NCI-H226 (cell line): Measurements from ENCODE around the gene NFATC1.

Experiments
- DNase-seq: peaks from one replicate; pipeline ENCODE4 v3.0.0-alpha.2; 2015

The NFATC1 gene

GRCh38 chr18:79511671-79512301 is 116.1 kb downstream of the NFATC1 start:
- no peak for DNase-seq

DNA sequence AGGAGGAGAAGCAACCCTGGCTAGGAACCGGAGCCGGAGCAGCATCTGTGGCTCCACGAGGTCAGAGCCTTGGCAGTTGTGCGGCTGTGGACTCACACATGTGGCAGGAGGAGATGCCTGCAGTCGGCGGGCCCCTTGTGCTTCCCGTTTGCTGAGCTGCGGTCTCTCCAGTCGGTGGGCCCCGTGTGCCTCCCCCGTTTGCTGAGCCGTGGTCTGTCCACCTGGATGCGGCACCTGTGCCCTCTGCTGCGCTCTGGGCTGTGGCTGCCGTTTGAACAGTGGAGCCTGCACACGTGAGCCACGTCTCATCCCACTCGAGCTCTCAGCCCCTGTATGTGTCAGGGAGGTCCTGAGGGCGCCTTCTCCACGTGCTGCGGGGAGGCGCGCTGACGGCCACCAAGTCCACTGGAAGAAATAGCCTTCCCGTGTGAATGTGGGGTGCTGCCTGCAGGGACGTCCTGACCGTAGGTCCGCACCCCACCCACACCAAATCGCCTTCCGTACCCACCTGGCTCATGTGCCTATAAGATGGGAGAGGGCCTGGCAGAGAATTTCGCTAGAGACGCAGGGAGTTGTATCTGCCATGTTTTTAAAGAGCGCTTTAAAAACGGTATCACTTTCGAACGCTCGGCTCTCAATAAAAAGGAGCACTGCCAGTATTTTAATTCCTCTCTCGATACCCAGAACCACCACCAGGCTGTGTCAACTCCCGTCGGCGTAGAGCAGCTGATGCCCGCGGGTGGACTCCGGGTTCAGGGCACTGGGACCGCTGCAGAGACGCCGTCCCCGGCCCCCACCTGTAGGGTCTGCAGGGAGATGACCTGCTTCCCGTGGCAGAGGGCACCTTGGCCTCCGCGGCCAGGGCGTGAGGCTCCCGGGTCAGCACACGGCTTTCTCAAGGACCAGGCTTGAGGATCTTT is 117.0 kb downstream of the NFATC1 start:
- no peak for DNase-seq

DNA sequence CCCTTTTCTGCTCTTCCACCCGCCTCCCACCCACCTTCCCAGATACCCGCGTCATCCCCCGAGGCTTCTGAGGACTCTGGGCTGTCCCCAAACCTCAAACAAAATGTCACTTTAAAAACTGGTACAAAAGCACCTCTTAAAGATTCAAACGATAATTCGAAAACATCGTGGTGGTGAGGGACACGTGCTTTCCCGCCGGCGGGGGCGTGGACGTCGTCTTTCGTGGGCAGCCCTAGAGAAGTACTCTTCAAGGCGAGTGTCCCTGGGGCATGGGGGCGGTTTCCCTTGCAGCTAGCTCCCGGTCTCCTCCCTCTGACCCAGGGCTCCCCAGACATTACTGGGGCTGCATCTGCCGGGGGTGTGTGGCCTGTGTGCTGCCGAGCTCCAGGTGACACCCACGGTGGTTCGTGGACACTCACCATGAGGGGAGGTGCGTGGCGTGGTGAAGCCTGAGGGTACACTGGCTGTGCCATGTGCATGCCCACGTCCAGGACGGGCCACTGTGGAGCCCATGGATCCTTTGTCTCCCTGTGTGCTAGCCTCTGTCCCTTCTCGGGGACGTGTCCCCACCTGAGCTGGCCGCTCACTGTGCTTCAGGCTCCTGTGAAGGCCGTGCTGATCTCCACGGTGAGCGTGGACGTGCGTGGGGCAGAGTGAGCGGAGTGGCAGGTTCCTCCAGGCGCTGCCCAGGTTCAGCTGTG is 117.8 kb downstream of the NFATC1 start:
- no peak for DNase-seq

GRCh38 chr18:79515331-79515730 is 119.6 kb downstream of the NFATC1 start:
- DNase-seq = no peak

GRCh38 chr18:79515944-79516351 is 120.2 kb downstream of the NFATC1 start:
- no peak for DNase-seq

DNA sequence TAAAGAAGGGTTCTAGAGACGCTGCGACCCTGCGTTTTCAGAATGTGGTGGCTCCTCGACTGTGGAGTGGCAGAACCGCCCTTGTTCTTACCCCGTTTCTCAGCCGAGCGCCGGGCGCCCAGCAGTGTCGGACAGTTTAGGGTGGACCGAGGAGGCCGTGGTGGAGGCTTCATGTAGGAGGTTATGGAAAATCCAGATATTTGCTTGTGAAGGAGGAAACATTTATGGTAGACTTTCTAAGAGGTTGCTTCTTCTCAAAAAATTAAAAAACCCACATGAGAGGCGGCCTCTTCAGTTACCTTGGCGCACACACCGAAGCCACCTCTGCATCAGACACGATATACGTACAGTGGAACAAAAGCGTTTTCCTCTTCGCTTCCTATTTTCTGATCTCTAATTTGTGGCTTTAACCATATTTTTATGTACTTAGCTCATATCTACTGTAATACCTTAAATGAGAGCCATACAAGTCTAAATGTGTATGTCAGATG is 120.8 kb downstream of the NFATC1 start:
- no peak for DNase-seq

DNA sequence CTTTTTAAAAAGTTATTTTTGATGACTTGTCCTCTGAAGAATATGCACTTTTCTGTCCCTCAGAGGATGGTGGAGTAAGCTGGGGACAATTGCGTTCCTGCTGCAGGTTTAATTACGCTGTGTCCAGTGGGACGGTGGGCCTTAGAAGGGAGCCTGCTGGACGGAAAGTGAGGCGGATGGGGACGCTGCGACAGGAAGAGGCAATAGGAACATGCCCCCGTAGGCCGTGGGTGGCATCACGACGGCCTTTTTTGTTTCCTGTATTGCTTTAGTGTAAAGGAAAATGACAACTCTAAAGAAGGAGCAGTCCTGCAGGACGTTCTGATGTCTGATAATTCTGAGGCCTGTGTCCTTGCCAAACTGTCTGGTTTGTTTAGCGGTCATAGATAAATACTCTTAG is 121.6 kb downstream of the NFATC1 start:
- no peak for DNase-seq

DNA sequence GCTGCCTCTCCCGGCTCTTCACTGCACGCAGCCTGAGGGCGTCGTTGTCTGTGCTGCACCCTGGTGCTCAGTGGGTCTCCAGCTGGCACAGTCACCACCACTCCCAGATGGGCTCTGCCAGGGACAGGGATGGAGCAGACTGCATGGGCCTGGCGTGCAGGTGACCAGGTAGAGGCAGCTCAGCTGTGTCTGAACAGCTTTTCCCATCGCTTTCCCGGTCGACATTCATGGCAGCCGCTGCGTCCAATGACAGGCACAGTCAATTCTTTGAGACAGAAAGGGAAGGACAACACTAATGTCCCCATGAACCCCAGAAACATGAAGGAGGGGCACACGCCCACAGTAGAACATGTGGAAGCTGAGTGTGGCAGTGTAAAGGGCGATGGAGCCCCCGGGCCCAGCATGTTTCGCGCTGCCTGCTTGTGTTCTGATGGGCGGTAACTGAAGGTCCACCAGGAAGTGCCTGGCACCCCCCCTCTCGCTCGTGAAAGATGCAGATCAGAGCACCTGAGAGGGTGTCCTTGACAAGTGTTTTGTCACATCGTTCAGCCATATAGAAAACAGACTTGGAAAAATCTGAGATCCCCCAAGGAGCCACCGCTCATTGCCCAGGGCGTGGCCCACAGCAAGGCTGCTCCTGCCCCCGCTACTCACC is 122.4 kb downstream of the NFATC1 start:
- no peak for DNase-seq

DNA sequence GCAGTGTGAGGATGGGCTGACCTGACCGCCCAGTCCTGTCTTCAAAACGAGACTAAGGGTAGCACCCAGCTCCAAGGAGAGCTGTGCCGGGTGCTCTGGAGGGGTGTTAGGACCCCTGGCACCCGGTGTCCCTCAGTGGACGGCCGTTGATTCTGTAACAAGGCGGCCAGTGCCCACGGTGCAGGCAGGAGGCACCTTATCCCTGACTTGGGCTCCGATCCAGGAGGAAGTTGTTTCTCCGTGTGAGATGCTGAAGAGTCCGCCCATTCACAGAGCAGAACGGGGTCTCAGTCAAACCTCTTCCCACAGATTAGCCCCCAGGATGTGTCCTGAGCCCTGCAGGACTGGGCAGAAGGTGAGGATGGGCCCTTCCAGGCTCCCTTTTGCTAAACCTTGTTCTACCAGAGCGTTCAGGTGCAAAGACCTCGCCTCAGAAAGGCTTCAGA is 123.0 kb downstream of the NFATC1 start:
- no peak for DNase-seq

GRCh38 chr18:79519751-79520477 is 124.2 kb downstream of the NFATC1 start:
- no peak for DNase-seq

DNA sequence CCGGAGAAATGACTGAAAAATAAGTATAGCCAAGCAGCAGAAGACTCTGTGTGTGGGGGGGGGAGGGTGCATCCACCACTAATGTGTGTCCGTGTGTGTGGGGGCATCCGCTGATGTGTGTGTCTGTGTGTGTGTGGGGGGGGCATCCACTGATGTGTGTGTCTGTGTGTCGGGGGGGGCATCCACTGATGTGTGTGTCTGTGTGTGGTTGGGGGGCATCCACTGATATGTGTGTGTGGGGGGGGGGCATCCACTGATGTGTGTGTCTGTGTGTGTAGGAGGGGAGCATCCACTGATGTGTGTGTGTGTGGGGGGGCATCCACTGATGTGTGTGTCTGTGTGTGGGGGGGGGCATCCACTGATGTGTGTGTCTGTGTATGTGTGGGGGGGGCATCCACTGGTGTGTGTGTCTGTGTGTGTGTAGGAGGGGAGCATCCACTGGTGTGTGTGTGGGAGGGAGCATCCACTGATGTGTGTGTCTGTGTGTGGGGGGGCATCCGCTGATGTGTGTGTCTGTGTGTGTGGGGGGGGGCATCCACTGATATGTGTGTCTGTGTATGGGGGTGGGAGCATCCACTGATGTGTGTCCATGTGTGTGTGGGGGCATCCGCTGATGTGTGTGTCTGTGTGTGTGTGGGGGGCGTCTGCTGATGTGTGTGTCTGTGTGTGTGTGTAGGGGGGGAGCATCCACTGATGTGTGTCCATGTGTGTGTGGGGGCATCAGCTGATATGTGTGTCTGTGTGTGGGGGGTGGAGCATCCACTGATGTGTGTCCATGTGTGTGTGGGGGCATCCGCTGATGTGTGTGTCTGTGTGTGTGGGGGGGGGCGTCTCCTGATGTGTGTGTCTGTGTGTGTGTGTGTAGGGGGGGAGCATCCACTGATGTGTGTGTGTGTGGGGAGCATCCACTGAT is 125.0 kb downstream of the NFATC1 start:
- no peak for DNase-seq

DNA sequence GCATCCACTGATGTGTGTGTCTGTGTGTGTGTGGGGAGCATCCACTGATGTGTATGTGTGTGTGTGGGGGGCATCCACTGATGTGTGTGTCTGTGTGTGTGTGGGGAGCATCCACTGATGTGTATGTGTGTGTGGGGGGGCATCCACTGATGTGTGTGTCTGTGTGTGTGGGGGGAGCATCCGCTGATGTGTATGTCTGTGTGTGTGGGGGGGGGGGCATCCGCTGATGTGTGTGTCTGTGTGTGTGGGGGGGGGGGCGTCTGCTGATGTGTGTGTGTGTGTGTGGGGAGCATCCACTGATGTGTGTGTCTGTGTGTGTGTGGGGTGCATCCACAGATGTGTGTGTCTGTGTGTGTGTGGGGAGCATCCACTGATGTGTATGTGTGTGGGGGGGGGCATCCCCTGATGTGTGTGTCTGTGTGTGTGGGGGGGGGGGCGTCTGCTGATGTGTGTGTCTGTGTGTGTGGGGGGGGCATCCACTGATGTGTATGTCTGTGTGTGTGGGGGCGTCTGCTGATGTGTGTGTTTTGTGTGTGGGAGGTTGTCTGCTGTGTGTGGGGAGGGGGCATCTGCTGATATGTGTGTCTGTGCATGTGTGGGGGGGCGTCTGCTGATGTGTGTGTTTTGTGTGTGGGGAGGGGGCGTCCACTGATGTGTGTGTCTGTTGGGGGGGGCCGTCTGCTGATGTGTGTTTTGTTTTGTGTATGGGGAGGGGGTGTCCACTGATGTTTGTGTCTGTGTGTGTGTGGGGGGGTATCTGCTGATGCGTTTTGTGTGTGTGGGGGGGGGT is 125.9 kb downstream of the NFATC1 start:
- no peak for DNase-seq

- DNase-seq = no peak
Observed at GRCh38 chr18:79522451-79523205, 126.9 kb downstream of the NFATC1 start.

DNA sequence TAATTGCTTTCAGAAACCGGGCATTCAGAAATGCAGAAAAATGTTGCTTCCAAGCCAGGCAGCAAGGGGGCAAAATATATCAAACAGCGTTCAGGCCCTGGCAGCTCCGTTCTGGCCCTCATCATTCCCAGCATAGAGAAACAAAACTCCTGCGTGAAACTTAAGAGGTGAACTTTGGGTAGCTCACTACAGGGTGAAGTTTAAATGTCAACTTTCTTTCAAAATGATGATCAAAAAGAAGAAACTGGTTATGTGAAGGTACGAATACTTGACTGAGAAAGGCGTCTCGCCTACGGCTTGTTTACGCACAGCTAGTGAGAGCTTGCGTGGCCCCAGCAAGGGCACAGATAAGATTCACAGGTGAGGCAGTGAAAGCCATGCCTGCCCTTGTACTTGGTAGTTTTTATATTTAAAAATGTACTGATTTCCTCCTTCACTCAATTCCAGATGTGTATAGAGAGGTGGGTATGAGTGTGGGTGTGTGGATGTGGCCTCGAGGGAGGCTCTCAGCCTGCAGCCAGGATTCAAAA is 127.5 kb downstream of the NFATC1 start:
- no peak for DNase-seq

DNA sequence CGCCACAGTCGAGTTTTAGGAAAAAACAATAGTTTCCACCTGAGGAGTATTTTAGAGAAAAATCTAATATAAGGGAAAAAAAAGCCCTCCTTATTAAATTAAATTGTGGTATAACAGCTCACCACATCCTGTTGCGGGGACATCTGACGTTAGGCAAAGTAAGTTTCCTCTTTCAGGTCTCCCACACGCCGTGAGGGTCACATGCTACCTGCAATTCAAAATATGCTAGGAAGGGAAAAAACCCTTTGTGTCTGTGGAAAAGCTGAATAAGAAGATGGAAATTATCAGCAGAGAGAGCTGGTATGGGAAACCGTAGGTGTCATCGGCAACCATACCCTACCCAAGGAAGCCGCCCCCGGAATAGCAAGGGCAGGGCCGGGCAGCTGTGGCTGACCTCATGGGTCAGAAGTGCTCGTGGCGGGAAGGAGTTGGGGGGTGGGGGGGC is 128.0 kb downstream of the NFATC1 start:
- DNase-seq = no peak

DNA sequence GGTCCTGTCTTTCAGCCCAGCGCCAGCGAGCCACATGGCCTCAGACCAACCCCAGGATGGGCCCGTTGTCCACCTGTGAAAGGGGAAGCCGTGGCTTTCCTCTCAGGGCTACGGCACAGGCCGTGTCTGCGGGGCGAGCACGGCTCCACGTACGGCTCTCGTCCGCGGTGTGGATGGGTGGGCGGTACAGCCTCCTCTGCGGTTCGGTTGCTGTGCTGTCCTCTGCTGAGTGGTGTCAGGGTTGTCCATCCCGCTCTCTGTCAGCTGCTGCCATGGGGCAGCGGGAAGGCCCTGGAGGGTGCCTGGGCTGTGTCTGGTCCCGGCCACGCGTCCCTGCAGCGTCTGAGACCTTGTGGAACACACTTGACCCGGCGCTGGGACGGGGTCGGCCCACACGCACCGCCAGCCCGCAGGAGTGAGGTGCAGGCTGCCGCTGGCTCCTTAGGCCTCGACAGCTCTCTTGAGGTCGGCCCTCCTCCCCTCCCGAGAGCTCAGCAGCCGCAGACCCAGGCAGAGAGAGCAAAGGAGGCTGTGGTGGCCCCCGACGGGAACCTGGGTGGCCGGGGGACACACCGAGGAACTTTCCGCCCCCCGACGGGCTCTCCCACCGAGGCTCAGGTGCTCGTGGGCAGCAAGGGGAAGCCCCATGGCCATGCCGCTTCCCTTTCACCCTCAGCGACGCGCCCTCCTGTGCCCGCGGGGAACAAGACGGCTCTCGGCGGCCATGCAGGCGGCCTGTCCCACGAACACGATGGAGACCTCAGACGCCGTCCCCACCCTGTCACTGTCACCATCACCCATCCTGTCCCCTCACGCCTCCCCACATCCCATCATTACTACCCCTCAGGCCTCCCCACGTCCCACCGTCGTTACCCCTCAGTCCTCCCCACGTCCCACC is 128.7 kb downstream of the NFATC1 start:
- no peak for DNase-seq

DNA sequence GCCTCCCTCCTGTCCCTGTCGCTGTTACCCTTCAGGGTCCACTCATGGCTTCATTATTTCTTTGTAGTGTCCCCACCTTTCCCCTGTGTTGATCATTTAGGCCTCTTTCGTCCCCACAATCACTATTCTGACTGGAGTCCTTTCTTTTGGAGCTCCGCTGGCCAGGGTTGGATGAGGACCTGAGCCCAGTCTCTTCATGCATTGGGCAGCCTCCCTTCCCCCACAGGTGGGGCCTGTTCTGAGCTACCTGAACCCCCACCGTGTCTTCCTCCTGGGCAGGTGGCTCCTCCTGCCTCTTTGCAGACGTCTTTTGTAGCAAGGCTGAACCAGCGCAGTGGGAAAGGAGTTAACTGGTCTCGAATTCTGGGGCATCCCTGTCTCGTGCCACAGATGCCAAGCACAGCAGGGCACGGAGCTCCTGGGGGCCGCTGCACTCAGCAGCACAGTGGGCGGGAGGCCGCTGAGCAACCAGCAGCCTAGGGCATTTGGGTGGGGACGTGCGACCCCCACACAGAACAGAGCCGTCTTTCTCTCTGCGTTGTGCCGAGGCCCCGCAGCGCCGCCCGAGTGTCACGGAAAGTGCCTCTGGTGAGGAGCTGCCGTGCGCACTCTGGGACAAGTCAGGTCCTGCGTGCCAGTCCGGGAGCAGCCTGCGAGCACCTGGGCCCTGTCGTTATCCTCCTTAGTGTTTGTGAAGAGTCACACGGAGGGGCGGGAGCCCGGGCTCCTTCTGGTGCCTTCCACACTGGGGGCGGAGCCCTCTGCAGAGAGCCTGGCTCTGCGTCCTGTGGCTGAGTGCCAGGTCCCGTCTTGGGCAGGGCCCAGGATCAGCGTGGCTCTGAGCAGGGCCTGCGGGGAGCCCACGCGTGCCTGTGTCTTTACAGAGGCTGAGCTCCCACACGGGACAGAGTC is 130.1 kb downstream of the NFATC1 start:
- no peak for DNase-seq
